GM12878 (cell line): ENCODE results near the gene ZNF17. TPM values are rescaled to one million over a fixed set of nuclear protein-coding genes. Genes with fewer than 3 reads are reported as not detected.

Source experiments
- ATAC-seq: fragments of 200-7000 bp; cut with Tn5 transposase; 3 replicates; pipeline ENCODE4 v1.9.1; 2020; ENCODE audit warnings: mild to moderate bottlenecking, moderate library complexity
- BruUV-seq: library from RNA; stranded (reverse); fragments of 400-500 nt; replicated peaks from 2 replicates; lab custom pipeline; 2021; lab: Mats Ljungman, UMichigan
- CTCF ChIA-PET: fragments of 300-600 bp; sonication (Branson Sonifier 250); formaldehyde crosslinking; extraction: SDS; loops from one replicate; lab custom pipeline; 2021; ENCODE audit warnings: inconsistent platforms; lab: Yijun Ruan, JAX
- POLR2A ChIA-PET: fragments of 350-600 bp; formaldehyde crosslinking; extraction: SDS; loops from one replicate; lab custom pipeline; 2021; ENCODE audit warnings: inconsistent platforms; lab: Charles Lee
- RAD21 ChIA-PET: fragments of 300-600 bp; sonication (Branson Sonifier 250); formaldehyde crosslinking; loops from one replicate; lab custom pipeline; 2023; ENCODE audit warnings: antibody characterized with exemption; ENCODE audit not compliant: unreplicated experiment; lab: Charles Lee
- SMC1A ChIA-PET: fragments of 300-600 bp; sonication (Branson Sonifier 250); formaldehyde crosslinking; loops from one replicate; lab custom pipeline; 2023; ENCODE audit not compliant: unreplicated experiment, uncharacterized antibody; lab: Charles Lee
- DNase-seq: peaks from one replicate; pipeline ENCODE4 v3.0.0-alpha.2; 2011; ENCODE audit warnings: low read depth, low spot score
- FAIRE-seq: peaks from 3 replicates; lab custom pipeline; 2011; peaks lifted over from hg19 to GRCh38; lab: Jason Lieb, UNC
- H2AFZ ChIP-seq: 2 replicates; pipeline ENCODE4 v1.6.0; 2011; ENCODE audit warnings: low read depth, low read length, control low read depth; ENCODE audit not compliant: control insufficient read depth
- H3K27ac ChIP-seq: 2 replicates; pipeline ENCODE4 v1.5.1; 2011; ENCODE audit warnings: control low read depth; ENCODE audit not compliant: control insufficient read depth, insufficient read depth
- H3K27me3 ChIP-seq, 2 experiments: replicated peaks in 1 of 2; 2 replicates each; pipeline versions ENCODE4 v1.6.0 to v1.6.1; 2011; ENCODE audit warnings: low read length in 1 of 2; ENCODE audit not compliant: control insufficient read depth in 2 of 2, insufficient read depth in 2 of 2
- H3K36me3 ChIP-seq, 2 experiments: 2 replicates each; pipeline ENCODE4 v1.5.1; 2011; ENCODE audit warnings: low read length in 1 of 2; ENCODE audit not compliant: control insufficient read depth in 2 of 2, insufficient read depth in 2 of 2
- H3K4me1 ChIP-seq: 2 replicates; pipeline ENCODE4 v1.6.1; 2011; ENCODE audit warnings: mild to moderate bottlenecking, low read length, moderate library complexity, mixed read lengths; ENCODE audit not compliant: control insufficient read depth, insufficient read depth
- H3K4me2 ChIP-seq: 2 replicates; pipeline ENCODE4 v1.6.0; 2011; ENCODE audit warnings: control low read depth; ENCODE audit not compliant: control insufficient read depth, insufficient read depth
- H3K4me3 ChIP-seq: fragments of 200-600 bp; sonication (generic); 2 replicates; pipeline ENCODE4 v1.5.1; 2016
- H3K79me2 ChIP-seq: 2 replicates; pipeline ENCODE4 v1.6.0; 2011; ENCODE audit warnings: low read length; ENCODE audit not compliant: control insufficient read depth, insufficient read depth
- H3K9ac ChIP-seq: 2 replicates; pipeline ENCODE4 v1.8.0; 2011; ENCODE audit warnings: low read length, control low read depth, mixed read lengths; ENCODE audit not compliant: control insufficient read depth, insufficient read depth
- H3K9me3 ChIP-seq: replicated peaks from 3 replicates; pipeline ENCODE4 v1.5.1; 2011; ENCODE audit warnings: mild to moderate bottlenecking, low read length; ENCODE audit not compliant: control insufficient read depth, insufficient read depth
- H4K20me1 ChIP-seq: 2 replicates; pipeline ENCODE4 v1.6.0; 2011; ENCODE audit not compliant: control insufficient read depth, insufficient read depth
- ATF2 ChIP-seq: IDR thresholded peaks from 2 replicates; pipeline ENCODE4 v1.6.1; 2012; ENCODE audit warnings: low read length, inconsistent platforms
- ATF7 ChIP-seq: fragments of 450-650 bp; IDR thresholded peaks from 2 replicates; pipeline ENCODE4 v1.6.1; 2016; ENCODE audit warnings: low read depth, mild to moderate bottlenecking
- BMI1 ChIP-seq: fragments of 450-650 bp; IDR thresholded peaks from 2 replicates; pipeline ENCODE4 v1.6.1; 2016; ENCODE audit warnings: mild to moderate bottlenecking, moderate library complexity, borderline replicate concordance
- E2F8 ChIP-seq: fragments of 450-650 bp; IDR thresholded peaks from 2 replicates; pipeline ENCODE4 v1.6.1; 2018; ENCODE audit warnings: mild to moderate bottlenecking, low read depth, moderate library complexity; ENCODE audit not compliant: partially characterized antibody
- E4F1 ChIP-seq: fragments of 450-650 bp; IDR thresholded peaks from 2 replicates; pipeline ENCODE4 v1.6.1; 2018; ENCODE audit warnings: borderline replicate concordance, mild to moderate bottlenecking; ENCODE audit not compliant: partially characterized antibody
- FOS ChIP-seq: IDR thresholded peaks from 3 replicates; pipeline ENCODE4 v1.6.1; 2011; ENCODE audit warnings: borderline replicate concordance; ENCODE audit not compliant: insufficient read length; ENCODE audit errors: extremely low read depth
- JUNB ChIP-seq: IDR thresholded peaks from 2 replicates; pipeline ENCODE4 v1.6.1; 2016; ENCODE audit warnings: antibody characterized with exemption, mild to moderate bottlenecking
- KDM1A ChIP-seq: fragments of 200-600 bp; sonication (generic); IDR thresholded peaks from 2 replicates; pipeline ENCODE4 v1.6.1; 2016; ENCODE audit warnings: borderline replicate concordance
- ZZZ3 ChIP-seq: IDR thresholded peaks from 2 replicates; pipeline ENCODE4 v1.6.1; 2011; ENCODE audit warnings: low read depth; ENCODE audit not compliant: control insufficient read depth, insufficient read length
- WGBS: methylation state at CpG from one replicate; pipeline ENCODE4 v1.1.6; 2016; ENCODE audit warnings: low lambda C conversion rate; ENCODE audit not compliant: insufficient replicate concordance, insufficient coverage; ENCODE audit errors: missing lambda C conversion rate; 5-methylcytosine and 5-hydroxymethylcytosine counted together
- in situ Hi-C: fragments of 300-500 bp; cut with MboI; formaldehyde crosslinking; loops from 9 replicates; pipeline ENCODE4 v1.14.3; 2018; ENCODE audit warnings: mixed read lengths
- intact Hi-C: fragments of 100-400 bp; cut with micrococcal nuclease; formaldehyde crosslinking; loops from one replicate; pipeline ENCODE4 v1.14.2; 2022; ENCODE audit not compliant: unreplicated experiment
- polyA plus RNA-seq, 11 experiments: library from polyadenylated mRNA; depleted of rRNA in 4 of 11; unstranded in 6 of 11; stranded (reverse) in 5 of 11; fragments of >200 nt; fragmentation: Nextera tagmentation in 4 of 11; fragmentation: Illumina TruSeq in 1 of 11; extraction: Ambion mirVana in 4 of 11; extraction: Trizol in 1 of 11; gene quantifications; 1 replicate in 1 of 11; 2 replicates in 10 of 11; pipeline versions ENCODE4 v1.2.1 to v1.2.3, GENCODE V29; 2011 to 2016; ENCODE audit warnings: inconsistent platforms in 2 of 11, missing spikeins in 2 of 11, low read depth in 1 of 11
- total RNA-seq, 4 experiments: library from RNA; depleted of rRNA in 3 of 4; stranded (reverse); fragments of >200 nt in 3 of 4; fragmentation: Illumina TruSeq in 1 of 4; extraction: Trizol in 1 of 4; gene quantifications; 2 replicates each; pipeline versions ENCODE4 v1.2.1 to v1.2.3, GENCODE V29; 2013 to 2021

ZNF17 gene
- total and polyA plus RNA-seq, 10 of the 15 experiments (the other 5 are each of a cell fraction or from before 2014, with no cell fraction given): 4.4 to 11.3 (median 7.8) TPM

- RAD21 ChIA-PET: no interaction called here
These were observed 33.3 kb upstream of the ZNF17 start for GRCh38 chr19:57377498-57378146.

GRCh38 chr19:57380923-57381322 is 30.0 kb upstream of the ZNF17 start:
- in situ Hi-C loops: no loop called here
- H2AFZ ChIP-seq: no peak overlapping the region
- H3K4me3 ChIP-seq: no peak overlapping the region
- no TSS peak for BruUV-seq
- ChIA-PET POLR2A (no interaction called here), RAD21 (interaction anchor here (1.2 kb wide), 1 partner anchor 9 kb away, joined by 5 read pairs; the partner anchor contains the start of gene ZNF548), SMC1A (interaction anchor here (1.2 to 1.6 kb wide), 2 partner anchors 8 to 18 kb away, joined by 3 to 7 read pairs; partner anchors contain the start of genes TRAPPC2B, ZNF547 and ZNF548), CTCF (no interaction called here)
- H3K79me2 ChIP-seq: no peaks in the 10 kb centered on the region
- no peak overlapping the region for H3K27ac ChIP-seq
- FAIRE-seq (no peak), DNase-seq (no peak), ATAC-seq (no peak)
- H3K4me1 ChIP-seq: no peaks in the 10 kb centered on the region
- intact Hi-C loops: no loop called here
- H3K36me3 ChIP-seq: peaks cover 0 to 3% of the 10 kb centered on the region in 2 experiments; a peak in 1 of 4 replicates
- no peak overlapping the region for H3K9ac ChIP-seq
- no peaks in the 10 kb centered on the region for H3K27me3 ChIP-seq
- peaks cover 16% of the 10 kb centered on the region for H3K9me3 ChIP-seq
- no peak overlapping the region for H3K4me2 ChIP-seq
- H4K20me1 ChIP-seq: no peaks in the 10 kb centered on the region
- TF ChIP-seq E2F8 (no peak), ZZZ3 (no peak), JUNB (no peak), ATF2 (no peak), FOS (no peak), KDM1A (no peak), E4F1 (no peak), BMI1 (no peak)

More at GRCh38 chr19:57377498-57378146, 33.3 kb upstream of the ZNF17 start:
- intact Hi-C loops (no loop called here), in situ Hi-C loops (no loop called here)
- TF ChIP-seq ATF7: no peak
- Histone ChIP-seq H4K20me1 (no peaks in the 10 kb centered on the region), H2AFZ (no peak overlapping the region), H3K27me3 (no peaks in the 10 kb centered on the region), H3K27ac (no peak overlapping the region), H3K9me3 (peaks cover 20% of the 10 kb centered on the region), H3K79me2 (no peaks in the 10 kb centered on the region), H3K9ac (no peak overlapping the region), H3K4me3 (no peak overlapping the region), H3K4me1 (no peaks in the 10 kb centered on the region), H3K4me2 (no peak overlapping the region), H3K36me3 (peaks cover 1 to 3% of the 10 kb centered on the region in 2 experiments; a peak in 2 of 4 replicates)
- 95% methylated on average over 3 of the region's 3 CpGs for WGBS
- ChIA-PET POLR2A (no interaction called here), CTCF (no interaction called here), SMC1A (no interaction called here)
- DNase-seq (no peak), FAIRE-seq (no peak), ATAC-seq (no peak)
- no TSS peak for BruUV-seq
